Peyer's patch (tissue), 4 donors: ENCODE measurements around the gene FIGNL1. TPM values are rescaled to one million over a fixed set of nuclear protein-coding genes. Genes with fewer than 3 reads are reported as not detected.

ENCODE experiments used
- DNase-seq, 3 donors: peaks; one replicate each; pipeline ENCODE4 v3.0.0-alpha.2; 2017 to 2019
- H3K27ac ChIP-seq, 4 donors: fragments of 200-600 bp; sonication (generic); one replicate each; pipeline ENCODE4 v1.5.1; 2016 to 2019
- H3K27me3 ChIP-seq, 2 donors: fragments of 200-600 bp; sonication (generic); one replicate each; pipeline ENCODE4 v1.5.1; 2019
- H3K36me3 ChIP-seq, 3 donors: fragments of 200-600 bp; sonication (generic); one replicate each; pipeline ENCODE4 v1.5.1; 2016 to 2019
- H3K4me1 ChIP-seq, 4 donors: fragments of 200-600 bp; sonication (generic); one replicate each; pipeline ENCODE4 v1.5.1; 2016 to 2019
- H3K4me3 ChIP-seq, 4 donors: fragments of 200-600 bp; sonication (generic); 1 replicate in 3 of 4; 2 replicates in 1 of 4; pipeline ENCODE4 v1.5.1; 2016 to 2019; ENCODE audit warnings: mild to moderate bottlenecking in 1 of 4
- H3K9me3 ChIP-seq, 4 donors: fragments of 200-600 bp; sonication (generic); one replicate each; pipeline ENCODE4 v1.5.1; 2016 to 2019; ENCODE audit warnings: mild to moderate bottlenecking in 1 of 4
- POLR2A ChIP-seq, 2 donors: fragments of 450-650 bp; IDR thresholded peaks; one replicate each; pipeline ENCODE4 v1.5.1; 2017; ENCODE audit warnings: antibody characterized with exemption in 2 of 2, mild to moderate bottlenecking in 2 of 2, moderate library complexity in 2 of 2
- total RNA-seq, 4 donors: library from RNA; depleted of rRNA; stranded (reverse); fragments of >200 nt; gene quantifications; one replicate each; pipeline ENCODE4 v1.1.0, GENCODE V29; 2016
- TF ChIP-seq, protein P1 (sequence below), 6 experiments: fragments of 450-650 bp in 4 of 6; fragments of 200-600 bp in 2 of 6; sonication (generic) in 1 of 6; IDR thresholded peaks; one replicate each; pipeline ENCODE4 v1.5.1; 2017 to 2019; ENCODE audit warnings: antibody characterized with exemption in 6 of 6, mild to moderate bottlenecking in 3 of 6, moderate library complexity in 1 of 6

FIGNL1 gene
- total RNA-seq, 4 donors from 2014 or later: 5.5 to 12.4 (median 5.9) TPM

DNA sequence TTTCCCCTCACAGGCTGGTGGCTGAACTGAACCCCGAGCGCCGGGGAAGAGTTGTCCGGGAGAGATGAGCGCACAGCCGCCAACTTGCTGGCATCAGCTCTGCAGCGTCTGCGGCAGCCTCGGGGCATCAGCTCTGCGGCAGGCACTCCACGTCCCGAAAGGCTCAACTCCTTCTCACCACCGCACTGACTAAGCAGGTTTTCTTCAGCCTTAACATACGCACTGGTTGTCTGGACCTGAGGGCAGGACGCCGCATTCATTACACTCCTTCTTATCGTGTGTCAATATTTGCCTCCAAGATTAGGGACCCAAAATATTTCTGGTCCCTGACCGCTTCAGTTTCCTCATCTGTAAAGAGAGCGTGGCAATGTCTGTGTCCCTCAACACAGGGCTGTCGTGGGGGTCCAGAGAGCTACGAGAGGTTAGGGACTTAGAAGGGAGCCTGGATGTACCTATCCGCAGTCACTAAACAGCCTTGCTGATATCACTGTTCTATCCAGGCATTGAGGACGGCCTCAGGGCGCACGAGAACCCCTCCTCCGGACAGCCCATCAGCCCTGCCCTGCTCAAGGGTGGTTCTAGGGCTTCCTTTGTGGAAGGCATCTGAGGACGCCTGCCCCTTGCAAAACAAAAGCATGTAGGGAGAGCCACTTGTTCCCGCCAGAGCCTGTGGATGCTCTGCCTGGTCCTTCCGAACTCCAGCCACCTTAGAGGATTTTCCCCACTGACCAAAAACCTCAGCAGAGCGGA is 42.8 kb upstream of the FIGNL1 start:
- peaks cover 0 to 14% (median 0%) of the 10 kb centered on the region in 3 donors for H3K36me3 ChIP-seq
- H3K4me1 ChIP-seq: peaks cover 0 to 16% (median 2%) of the 10 kb centered on the region in 4 donors
- H3K27ac ChIP-seq: no peak overlapping the region
- no peaks in the 10 kb centered on the region for H3K9me3 ChIP-seq
- no peaks in the 10 kb centered on the region for H3K27me3 ChIP-seq
- TF ChIP-seq, protein P1, sequence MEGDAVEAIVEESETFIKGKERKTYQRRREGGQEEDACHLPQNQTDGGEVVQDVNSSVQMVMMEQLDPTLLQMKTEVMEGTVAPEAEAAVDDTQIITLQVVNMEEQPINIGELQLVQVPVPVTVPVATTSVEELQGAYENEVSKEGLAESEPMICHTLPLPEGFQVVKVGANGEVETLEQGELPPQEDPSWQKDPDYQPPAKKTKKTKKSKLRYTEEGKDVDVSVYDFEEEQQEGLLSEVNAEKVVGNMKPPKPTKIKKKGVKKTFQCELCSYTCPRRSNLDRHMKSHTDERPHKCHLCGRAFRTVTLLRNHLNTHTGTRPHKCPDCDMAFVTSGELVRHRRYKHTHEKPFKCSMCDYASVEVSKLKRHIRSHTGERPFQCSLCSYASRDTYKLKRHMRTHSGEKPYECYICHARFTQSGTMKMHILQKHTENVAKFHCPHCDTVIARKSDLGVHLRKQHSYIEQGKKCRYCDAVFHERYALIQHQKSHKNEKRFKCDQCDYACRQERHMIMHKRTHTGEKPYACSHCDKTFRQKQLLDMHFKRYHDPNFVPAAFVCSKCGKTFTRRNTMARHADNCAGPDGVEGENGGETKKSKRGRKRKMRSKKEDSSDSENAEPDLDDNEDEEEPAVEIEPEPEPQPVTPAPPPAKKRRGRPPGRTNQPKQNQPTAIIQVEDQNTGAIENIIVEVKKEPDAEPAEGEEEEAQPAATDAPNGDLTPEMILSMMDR (IDR thresholded peaks at IDR 0.05): no peak
- TF ChIP-seq POLR2A (IDR thresholded peaks at IDR 0.05): no peak
- H3K4me3 ChIP-seq: no peak overlapping the region
- no peak for DNase-seq

DNA sequence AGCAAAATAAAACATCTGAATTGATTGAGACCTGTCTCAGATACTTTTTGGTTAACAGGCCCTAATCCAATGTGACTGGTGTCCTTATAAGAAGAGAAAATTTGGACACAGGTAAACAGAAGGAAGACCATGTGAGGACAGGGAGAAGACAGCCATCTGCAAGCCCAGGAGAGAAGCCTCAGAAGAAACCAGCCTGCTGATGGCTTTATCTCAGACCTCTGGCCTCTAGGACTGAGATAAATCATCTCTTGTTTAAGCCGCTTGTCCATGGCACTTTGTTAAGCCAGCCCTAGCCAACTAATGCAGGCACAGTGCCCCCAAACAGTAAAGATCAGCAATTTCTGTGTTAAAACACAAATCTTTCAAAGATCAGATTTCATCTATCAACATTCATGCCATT is 41.8 kb upstream of the FIGNL1 start:
- Histone ChIP-seq H3K36me3 (peaks cover 0 to 14% (median 0%) of the 10 kb centered on the region in 3 donors), H3K27me3 (no peaks in the 10 kb centered on the region), H3K4me3 (no peak overlapping the region), H3K27ac (no peak overlapping the region), H3K4me1 (peaks cover 0 to 7% (median 0%) of the 10 kb centered on the region in 4 donors), H3K9me3 (no peaks in the 10 kb centered on the region)
- DNase-seq: no peak
- TF ChIP-seq POLR2A (IDR thresholded peaks at IDR 0.05): no peak
- TF ChIP-seq, protein P1 (IDR thresholded peaks at IDR 0.05): no peak

DNA sequence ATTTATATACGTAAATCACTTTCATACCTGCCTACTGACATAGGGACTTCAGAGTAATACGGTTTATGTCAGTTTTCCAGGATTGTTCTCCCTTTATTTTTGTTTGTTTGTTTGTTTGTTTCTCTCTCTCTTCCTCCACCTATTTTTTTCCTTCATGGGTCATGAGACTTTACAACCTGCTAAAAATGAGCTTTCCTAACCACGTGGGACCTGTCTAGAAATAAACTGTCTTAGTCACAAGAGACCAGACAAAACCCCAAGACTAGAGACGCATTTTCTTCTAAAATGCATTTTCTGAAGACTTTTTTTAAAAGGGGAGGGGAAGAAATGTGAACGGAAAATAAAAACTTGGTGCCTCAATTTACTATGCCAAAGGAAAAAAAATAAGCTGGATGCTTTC is 41.1 kb upstream of the FIGNL1 start:
- H3K4me1 ChIP-seq: peaks cover 0 to under 1% (median 0%) of the 10 kb centered on the region in 4 donors
- TF ChIP-seq POLR2A (IDR thresholded peaks at IDR 0.05): no peak
- TF ChIP-seq, protein P1 (IDR thresholded peaks at IDR 0.05): no peak
- no peak for DNase-seq
- H3K4me3 ChIP-seq: no peak overlapping the region
- H3K36me3 ChIP-seq: peaks cover 0 to 14% (median 0%) of the 10 kb centered on the region in 3 donors
- H3K27me3 ChIP-seq: no peaks in the 10 kb centered on the region
- H3K9me3 ChIP-seq: no peaks in the 10 kb centered on the region
- no peak overlapping the region for H3K27ac ChIP-seq

DNA sequence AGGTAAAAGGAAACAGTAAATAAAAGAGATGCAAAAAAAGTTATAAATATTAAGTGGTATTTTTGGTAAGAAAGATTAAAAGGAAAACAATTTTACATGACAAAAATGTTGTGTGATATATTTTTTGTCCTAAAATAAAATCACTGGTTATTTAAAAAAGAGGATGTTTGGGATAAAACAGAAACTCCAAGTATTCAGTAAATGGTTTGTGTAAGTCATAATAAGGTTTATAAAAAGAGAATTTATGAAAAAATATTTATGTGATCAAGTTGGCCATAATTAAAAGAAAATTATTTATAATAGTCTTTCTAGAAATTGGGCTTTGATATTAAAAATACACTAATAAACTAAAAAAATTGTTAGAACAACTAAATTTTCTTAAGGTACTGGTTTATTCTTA is 38.2 kb upstream of the FIGNL1 start:
- Histone ChIP-seq H3K4me1 (no peaks in the 10 kb centered on the region), H3K4me3 (no peak overlapping the region), H3K27me3 (no peaks in the 10 kb centered on the region), H3K27ac (no peak overlapping the region), H3K9me3 (no peaks in the 10 kb centered on the region), H3K36me3 (peaks cover 0 to 6% (median 0%) of the 10 kb centered on the region in 3 donors)
- TF ChIP-seq, protein P1 (IDR thresholded peaks at IDR 0.05): no peak
- no peak for TF ChIP-seq POLR2A (IDR thresholded peaks at IDR 0.05)
- no peak for DNase-seq

DNA sequence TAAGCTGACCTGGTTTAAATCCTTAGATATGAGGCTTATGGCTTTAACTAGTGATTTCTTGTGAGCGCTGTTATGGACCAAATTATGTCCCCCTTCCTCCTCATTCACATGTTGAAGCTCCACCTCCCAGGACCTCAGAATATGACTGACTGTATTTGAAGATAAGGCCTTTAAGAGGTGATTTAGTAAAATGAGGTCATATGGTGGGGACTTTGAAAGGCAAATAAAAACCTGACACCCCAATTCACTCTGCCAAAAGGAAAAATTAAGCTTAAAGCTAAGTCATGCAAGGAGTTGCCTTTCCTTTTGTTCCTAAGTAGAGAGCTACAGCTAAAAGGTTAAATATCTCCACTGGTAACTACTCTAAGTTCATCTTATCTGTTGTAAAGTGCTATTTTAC is 36.4 kb upstream of the FIGNL1 start:
- no peak overlapping the region for H3K27ac ChIP-seq
- H3K9me3 ChIP-seq: no peaks in the 10 kb centered on the region
- no peaks in the 10 kb centered on the region for H3K4me1 ChIP-seq
- H3K27me3 ChIP-seq: no peaks in the 10 kb centered on the region
- H3K36me3 ChIP-seq: no peaks in the 10 kb centered on the region
- H3K4me3 ChIP-seq: no peak overlapping the region
- DNase-seq: no peak
- TF ChIP-seq, protein P1 (IDR thresholded peaks at IDR 0.05): no peak
- TF ChIP-seq POLR2A (IDR thresholded peaks at IDR 0.05): no peak
